HEK293 (cell line): ENCODE data around the gene UNC5B.

Experiments
- AEBP2 ChIP-seq: fragments of 450-650 bp; formaldehyde crosslinking; IDR thresholded peaks from 2 replicates; pipeline ENCODE4 v1.5.1; 2016; ENCODE audit warnings: missing biosample characterization, missing genetic modification characterization, borderline replicate concordance
- GLIS2 ChIP-seq: fragments of 450-650 bp; formaldehyde crosslinking; IDR thresholded peaks from 2 replicates; pipeline ENCODE4 v1.5.1; 2016; ENCODE audit warnings: missing biosample characterization, missing genetic modification characterization
- HIC1 ChIP-seq: fragments of 450-650 bp; formaldehyde crosslinking; IDR thresholded peaks from 2 replicates; pipeline ENCODE4 v1.5.1; 2016; ENCODE audit warnings: missing biosample characterization, missing genetic modification characterization
- HOXD13 ChIP-seq: sonication (generic); formaldehyde crosslinking; IDR thresholded peaks from 2 replicates; pipeline ENCODE4 v1.8.0; 2022; ENCODE audit warnings: missing genetic modification reagents, borderline replicate concordance
- IKZF3 ChIP-seq: fragments of 450-650 bp; IDR thresholded peaks from 2 replicates; pipeline ENCODE4 v1.5.0; 2018; ENCODE audit warnings: missing biosample characterization, mild to moderate bottlenecking, missing genetic modification characterization, moderate library complexity
- KLF1 ChIP-seq: fragments of 450-650 bp; formaldehyde crosslinking; IDR thresholded peaks from 2 replicates; pipeline ENCODE4 v1.5.1; 2016; ENCODE audit warnings: missing biosample characterization, missing genetic modification characterization
- OSR2 ChIP-seq: fragments of 450-650 bp; formaldehyde crosslinking; IDR thresholded peaks from 2 replicates; pipeline ENCODE4 v1.5.1; 2016; ENCODE audit warnings: missing biosample characterization, missing genetic modification characterization
- PRDM10 ChIP-seq: fragments of 450-650 bp; formaldehyde crosslinking; IDR thresholded peaks from 2 replicates; pipeline ENCODE4 v1.5.1; 2016; ENCODE audit warnings: missing biosample characterization, missing genetic modification characterization
- SP3 ChIP-seq: fragments of 450-650 bp; formaldehyde crosslinking; IDR thresholded peaks from 2 replicates; pipeline ENCODE4 v1.5.1; 2016; ENCODE audit warnings: missing biosample characterization, missing genetic modification characterization
- ZBTB20 ChIP-seq: fragments of 450-650 bp; formaldehyde crosslinking; IDR thresholded peaks from 2 replicates; pipeline ENCODE4 v1.5.1; 2016; ENCODE audit warnings: missing biosample characterization, missing genetic modification characterization
- ZBTB49 ChIP-seq: fragments of 450-650 bp; formaldehyde crosslinking; IDR thresholded peaks from 2 replicates; pipeline ENCODE4 v1.5.1; 2016; ENCODE audit warnings: missing biosample characterization, missing genetic modification characterization, low read depth
- ZNF19 ChIP-seq: fragments of 450-650 bp; formaldehyde crosslinking; IDR thresholded peaks from 2 replicates; pipeline ENCODE4; 2016; ENCODE audit warnings: missing biosample characterization, missing genetic modification characterization, low read depth
- ZNF211 ChIP-seq: fragments of 450-650 bp; formaldehyde crosslinking; IDR thresholded peaks from 2 replicates; pipeline ENCODE4 v1.5.1; 2016; ENCODE audit warnings: low read depth, missing biosample characterization, missing genetic modification characterization
- ZNF223 ChIP-seq: fragments of 450-650 bp; formaldehyde crosslinking; IDR thresholded peaks from 2 replicates; pipeline ENCODE4 v1.5.1; 2016; ENCODE audit warnings: missing biosample characterization, missing genetic modification characterization
- ZNF280C ChIP-seq: fragments of 450-650 bp; formaldehyde crosslinking; IDR thresholded peaks from 2 replicates; pipeline ENCODE4 v1.5.1; 2016; ENCODE audit warnings: missing biosample characterization, missing genetic modification characterization
- ZNF335 ChIP-seq: fragments of 450-650 bp; formaldehyde crosslinking; conservative IDR thresholded peaks from 2 replicates; pipeline ENCODE4 v1.5.1; 2016; ENCODE audit warnings: missing biosample characterization, missing genetic modification characterization
- ZNF426 ChIP-seq: fragments of 450-650 bp; formaldehyde crosslinking; IDR thresholded peaks from 2 replicates; pipeline ENCODE4 v1.5.1; 2017; ENCODE audit warnings: missing biosample characterization, missing genetic modification characterization, mild to moderate bottlenecking, inconsistent platforms, moderate library complexity
- ZNF544 ChIP-seq: fragments of 450-650 bp; formaldehyde crosslinking; IDR thresholded peaks from 2 replicates; pipeline ENCODE4 v1.5.0; 2017; ENCODE audit warnings: missing biosample characterization, missing genetic modification characterization
- ZNF600 ChIP-seq: fragments of 450-650 bp; formaldehyde crosslinking; IDR thresholded peaks from 2 replicates; pipeline ENCODE4 v1.5.1; 2016; ENCODE audit warnings: missing biosample characterization, missing genetic modification characterization
- ZNF707 ChIP-seq: fragments of 450-650 bp; formaldehyde crosslinking; IDR thresholded peaks from 2 replicates; pipeline ENCODE4 v1.5.1; 2016; ENCODE audit warnings: missing biosample characterization, missing genetic modification characterization
- ZXDB ChIP-seq: fragments of 450-650 bp; formaldehyde crosslinking; IDR thresholded peaks from 2 replicates; pipeline ENCODE4 v1.5.1; 2016; ENCODE audit warnings: missing biosample characterization, missing genetic modification characterization
- TF ChIP-seq, protein P1 (sequence below): fragments of 450-650 bp; formaldehyde crosslinking; IDR thresholded peaks from 2 replicates; pipeline ENCODE4 v1.5.1; 2016; ENCODE audit warnings: missing biosample characterization, missing genetic modification characterization
- TF ChIP-seq, protein P2 (sequence below): fragments of 450-650 bp; formaldehyde crosslinking; IDR thresholded peaks from 2 replicates; pipeline ENCODE4 v1.5.1; 2017; ENCODE audit warnings: missing biosample characterization, missing genetic modification characterization

Gene UNC5B

DNA sequence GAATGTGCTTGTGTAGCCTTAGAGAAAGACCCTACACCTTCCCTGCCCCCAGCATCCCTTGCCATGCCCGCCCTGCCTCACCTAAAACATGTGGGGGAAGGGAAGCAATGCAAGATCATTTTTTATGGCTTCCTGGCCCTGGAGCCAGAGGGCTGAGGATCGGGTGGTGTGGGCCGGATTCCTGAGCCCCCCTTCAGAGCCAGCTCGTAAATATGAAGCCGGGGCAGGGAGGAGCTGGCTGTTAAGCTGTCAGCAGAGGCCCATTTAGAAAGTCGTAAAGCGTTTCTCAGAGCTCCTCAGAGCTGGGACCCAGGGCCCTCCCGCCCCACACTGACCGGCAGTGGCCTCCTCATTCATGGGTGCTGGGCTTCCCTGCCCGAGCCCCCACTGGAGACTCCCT lies 23.9 kb downstream of the UNC5B start (continued):
- peak; percentile 61; the same call in 1 of the 2 replicates for TF ChIP-seq GLIS2 (tag by site-specific recombination)
- 0 out of 2 replicates have a peak, but pooled peaks have one; percentile 42 for TF ChIP-seq PRDM10 (tag by site-specific recombination)
- peak; percentile 88 for TF ChIP-seq OSR2 (tag by site-specific recombination)
- no peak for TF ChIP-seq SP3 (tag by site-specific recombination)
- TF ChIP-seq ZNF707 (tag by site-specific recombination) = no peak
- TF ChIP-seq AEBP2 (tag by site-specific recombination) = no peak
- peak; percentile 96 for TF ChIP-seq KLF1
- no peak; the same call in 1 of the 2 replicates for TF ChIP-seq ZNF600 (tag by site-specific recombination)
- no peak for TF ChIP-seq ZNF19 (tag by site-specific recombination)
- no peak for TF ChIP-seq ZNF211 (tag by site-specific recombination)
- TF ChIP-seq ZNF335 (tag by site-specific recombination) = no peak
- TF ChIP-seq, protein P1, sequence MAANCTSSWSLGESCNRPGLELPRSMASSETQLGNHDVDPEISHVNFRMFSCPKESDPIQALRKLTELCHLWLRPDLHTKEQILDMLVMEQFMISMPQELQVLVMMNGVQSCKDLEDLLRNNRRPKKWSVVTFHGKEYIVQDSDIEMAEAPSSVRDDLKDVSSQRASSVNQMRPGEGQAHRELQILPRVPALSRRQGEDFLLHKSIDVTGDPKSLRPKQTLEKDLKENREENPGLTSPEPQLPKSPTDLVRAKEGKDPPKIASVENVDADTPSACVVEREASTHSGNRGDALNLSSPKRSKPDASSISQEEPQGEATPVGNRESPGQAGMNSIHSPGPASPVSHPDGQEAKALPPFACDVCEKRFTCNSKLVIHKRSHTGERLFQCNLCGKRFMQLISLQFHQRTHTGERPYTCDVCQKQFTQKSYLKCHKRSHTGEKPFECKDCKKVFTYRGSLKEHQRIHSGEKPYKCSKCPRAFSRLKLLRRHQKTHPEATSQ = no peak
- TF ChIP-seq ZXDB (tag by site-specific recombination) = peak; percentile 48; the same call in 1 of the 2 replicates
- TF ChIP-seq ZBTB49 (tag by site-specific recombination) = no peak
- no peak for TF ChIP-seq ZNF426 (tag by site-specific recombination)
- no peak for TF ChIP-seq ZNF544 (tag by site-specific recombination)
- no peak for TF ChIP-seq ZNF223
- peak; percentile 98 for TF ChIP-seq IKZF3 (tag by site-specific recombination)
- TF ChIP-seq HOXD13 (CRISPR knock-in tag) = peak; percentile 67; the same call in 1 of the 2 replicates
- TF ChIP-seq, protein P2, sequence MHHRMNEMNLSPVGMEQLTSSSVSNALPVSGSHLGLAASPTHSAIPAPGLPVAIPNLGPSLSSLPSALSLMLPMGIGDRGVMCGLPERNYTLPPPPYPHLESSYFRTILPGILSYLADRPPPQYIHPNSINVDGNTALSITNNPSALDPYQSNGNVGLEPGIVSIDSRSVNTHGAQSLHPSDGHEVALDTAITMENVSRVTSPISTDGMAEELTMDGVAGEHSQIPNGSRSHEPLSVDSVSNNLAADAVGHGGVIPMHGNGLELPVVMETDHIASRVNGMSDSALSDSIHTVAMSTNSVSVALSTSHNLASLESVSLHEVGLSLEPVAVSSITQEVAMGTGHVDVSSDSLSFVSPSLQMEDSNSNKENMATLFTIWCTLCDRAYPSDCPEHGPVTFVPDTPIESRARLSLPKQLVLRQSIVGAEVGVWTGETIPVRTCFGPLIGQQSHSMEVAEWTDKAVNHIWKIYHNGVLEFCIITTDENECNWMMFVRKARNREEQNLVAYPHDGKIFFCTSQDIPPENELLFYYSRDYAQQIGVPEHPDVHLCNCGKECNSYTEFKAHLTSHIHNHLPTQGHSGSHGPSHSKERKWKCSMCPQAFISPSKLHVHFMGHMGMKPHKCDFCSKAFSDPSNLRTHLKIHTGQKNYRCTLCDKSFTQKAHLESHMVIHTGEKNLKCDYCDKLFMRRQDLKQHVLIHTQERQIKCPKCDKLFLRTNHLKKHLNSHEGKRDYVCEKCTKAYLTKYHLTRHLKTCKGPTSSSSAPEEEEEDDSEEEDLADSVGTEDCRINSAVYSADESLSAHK (tag by site-specific recombination) = peak; percentile 84
- TF ChIP-seq HIC1 = peak; percentile 40; the same call in 1 of the 2 replicates
- no peak for TF ChIP-seq ZNF280C (tag by site-specific recombination)
- peak; percentile 47; the same call in 1 of the 2 replicates for TF ChIP-seq ZBTB20
